H9 (cell line): ENCODE measurements around the gene SLX1A. TPM values are rescaled to one million over a fixed set of nuclear protein-coding genes. Genes with fewer than 3 reads are reported as not detected.

Source experiments
- DNase-seq: peaks from one replicate; pipeline ENCODE4 v3.0.0-alpha.2; 2017
- H2AFZ ChIP-seq: one replicate; pipeline ENCODE4 v1.6.1; 2013; ENCODE audit warnings: mild to moderate bottlenecking, low read length, control low read depth, moderate library complexity
- H2AK5ac ChIP-seq: 2 replicates; pipeline ENCODE4 v1.6.1; 2013; ENCODE audit warnings: low read length, control low read depth, mixed read lengths; ENCODE audit not compliant: insufficient read length
- H2BK120ac ChIP-seq: one replicate; pipeline ENCODE4 v1.6.1; 2013; ENCODE audit warnings: low read depth, mild to moderate bottlenecking, low read length, control low read depth, inconsistent platforms; ENCODE audit not compliant: poor library complexity, severe bottlenecking
- H2BK12ac ChIP-seq: 2 replicates; pipeline ENCODE4 v1.6.1; 2013; ENCODE audit warnings: low read length, control low read depth, mixed read lengths, low read depth; ENCODE audit not compliant: insufficient read length
- H2BK15ac ChIP-seq: 2 replicates; pipeline ENCODE4 v1.6.1; 2013; ENCODE audit warnings: low read depth, low read length, control low read depth
- H2BK20ac ChIP-seq: one replicate; pipeline ENCODE4 v1.6.1; 2013; ENCODE audit warnings: low read depth, mild to moderate bottlenecking, low read length, control low read depth, inconsistent platforms; ENCODE audit not compliant: poor library complexity, severe bottlenecking
- H2BK5ac ChIP-seq: 2 replicates; pipeline ENCODE4 v1.6.1; 2013; ENCODE audit warnings: low read length, control low read depth, mixed read lengths; ENCODE audit not compliant: insufficient read length
- H3K14ac ChIP-seq: 2 replicates; pipeline ENCODE4 v1.6.1; 2013; ENCODE audit warnings: low read length, control low read depth; ENCODE audit not compliant: insufficient read depth
- H3K18ac ChIP-seq: 2 replicates; pipeline ENCODE4 v1.6.1; 2013; ENCODE audit warnings: low read depth, mild to moderate bottlenecking, mixed read lengths, low read length, control low read depth; ENCODE audit not compliant: insufficient read length
- H3K23ac ChIP-seq: 2 replicates; pipeline ENCODE4 v1.6.1; 2013; ENCODE audit warnings: low read length, control low read depth, mixed read lengths, low read depth; ENCODE audit not compliant: insufficient read length
- H3K23me2 ChIP-seq: 2 replicates; pipeline ENCODE4 v1.6.1; 2013; ENCODE audit warnings: low read depth, mild to moderate bottlenecking, mixed read lengths, low read length, control low read depth; ENCODE audit not compliant: insufficient read length, poor library complexity, severe bottlenecking
- H3K27ac ChIP-seq: 2 replicates; pipeline ENCODE4 v1.5.1; 2013; ENCODE audit warnings: low read length, control low read depth, mixed read lengths, low read depth; ENCODE audit not compliant: insufficient read length
- H3K27me3 ChIP-seq: 2 replicates; pipeline ENCODE4 v1.6.1; 2013; ENCODE audit warnings: low read length, control low read depth, inconsistent platforms; ENCODE audit not compliant: insufficient read depth
- H3K4ac ChIP-seq: 2 replicates; pipeline ENCODE4 v1.6.1; 2013; ENCODE audit warnings: low read depth, mild to moderate bottlenecking, control low read depth, inconsistent platforms, low read length, moderate library complexity
- H3K4me1 ChIP-seq: 2 replicates; pipeline ENCODE4 v1.6.1; 2013; ENCODE audit warnings: low read length, control low read depth, inconsistent platforms; ENCODE audit not compliant: insufficient read depth
- H3K4me2 ChIP-seq: 2 replicates; pipeline ENCODE4 v1.6.1; 2013; ENCODE audit warnings: low read length, control low read depth, mixed read lengths; ENCODE audit not compliant: insufficient read length, insufficient read depth
- H3K56ac ChIP-seq: 2 replicates; pipeline ENCODE4 v1.6.1; 2013; ENCODE audit warnings: low read depth, mild to moderate bottlenecking, mixed read lengths, low read length, control low read depth; ENCODE audit not compliant: insufficient read length
- H3K79me1 ChIP-seq: 2 replicates; pipeline ENCODE4 v1.6.1; 2013; ENCODE audit warnings: low read depth, mild to moderate bottlenecking, moderate library complexity, low read length, control low read depth, inconsistent platforms; ENCODE audit not compliant: insufficient read depth, poor library complexity, severe bottlenecking
- H3K79me2 ChIP-seq: 2 replicates; pipeline ENCODE4 v1.6.1; 2013; ENCODE audit warnings: low read length, control low read depth, inconsistent platforms; ENCODE audit not compliant: insufficient read depth
- H3K9ac ChIP-seq: 2 replicates; pipeline ENCODE4 v1.6.1; 2013; ENCODE audit warnings: low read length, control low read depth, mixed read lengths; ENCODE audit not compliant: insufficient read length; ENCODE audit errors: extremely low read depth
- H3K9me3 ChIP-seq: one replicate; pipeline ENCODE4 v1.6.1; 2013; ENCODE audit warnings: low read depth, low read length, inconsistent platforms; ENCODE audit not compliant: control insufficient read depth
- H3T11ph ChIP-seq: one replicate; pipeline ENCODE4 v1.6.1; 2013; ENCODE audit warnings: mild to moderate bottlenecking, low read length, control low read depth, inconsistent platforms
- H4K20me1 ChIP-seq: one replicate; pipeline ENCODE4 v1.6.1; 2013; ENCODE audit not compliant: control insufficient read depth, insufficient read length, insufficient read depth
- H4K5ac ChIP-seq: 2 replicates; pipeline ENCODE4 v1.6.1; 2013; ENCODE audit warnings: low read depth, mild to moderate bottlenecking, mixed read lengths, low read length, control low read depth; ENCODE audit not compliant: insufficient read length
- H4K8ac ChIP-seq: replicated peaks from 2 replicates; pipeline ENCODE4 v1.6.1; 2013; ENCODE audit warnings: low read length, control low read depth, mixed read lengths, low read depth; ENCODE audit not compliant: insufficient read length
- H4K91ac ChIP-seq: 2 replicates; pipeline ENCODE4 v1.6.1; 2013; ENCODE audit warnings: low read depth, mild to moderate bottlenecking, moderate library complexity, mixed read lengths, low read length, control low read depth; ENCODE audit not compliant: insufficient read length
- H3K27ac Mint-ChIP-seq, 3 experiments: 2 replicates in 2 of 3; 3 replicates in 1 of 3; pipeline ENCODE4 v1.8.0; 2020 to 2021; ENCODE audit warnings: mixed read lengths in 3 of 3, mild to moderate bottlenecking in 1 of 3, moderate library complexity in 1 of 3
- H3K27me3 Mint-ChIP-seq: 2 replicates; pipeline ENCODE4 v1.8.0; 2021; ENCODE audit warnings: low read depth, mild to moderate bottlenecking, moderate library complexity, mixed read lengths
- H3K36me3 Mint-ChIP-seq, 3 experiments: 2 replicates in 2 of 3; 3 replicates in 1 of 3; pipeline ENCODE4 v1.8.0; 2020 to 2021; ENCODE audit warnings: low read depth in 3 of 3, mixed read lengths in 3 of 3; ENCODE audit not compliant: insufficient read depth in 1 of 3
- H3K4me1 Mint-ChIP-seq, 2 experiments: 2 replicates each; pipeline ENCODE4 v1.8.0; 2020; ENCODE audit warnings: mixed read lengths in 2 of 2
- H3K4me3 Mint-ChIP-seq, 2 experiments: 2 replicates in 1 of 2; 3 replicates in 1 of 2; pipeline ENCODE4 v1.8.0; 2020 to 2021; ENCODE audit warnings: mild to moderate bottlenecking in 2 of 2, mixed read lengths in 2 of 2, moderate library complexity in 1 of 2
- H3K9me3 Mint-ChIP-seq, 2 experiments: 2 replicates in 1 of 2; 3 replicates in 1 of 2; pipeline ENCODE4 v1.8.0; 2020; ENCODE audit warnings: mild to moderate bottlenecking in 2 of 2, mixed read lengths in 2 of 2, moderate library complexity in 1 of 2
- WGBS: extraction: QIAGEN DNeasy Blood & Tissue Kit; methylation state at CpG from one replicate; pipeline ENCODE4 v1.1.7; 2013; ENCODE audit warnings: missing lambda C conversion rate, low lambda C conversion rate, mixed read lengths; ENCODE audit not compliant: insufficient read length; ENCODE audit errors: extremely low coverage; 5-methylcytosine and 5-hydroxymethylcytosine counted together
- total RNA-seq: library from RNA; stranded (reverse); gene quantifications from 2 replicates; pipeline ENCODE4 v1.2.1, GENCODE V29; 2021
- TF ChIP-seq, protein P1 (sequence below): fragments of 200-600 bp; sonication (generic); conservative IDR thresholded peaks from 3 replicates; pipeline ENCODE4 v1.8.0; 2021; ENCODE audit warnings: antibody characterized with exemption, mild to moderate bottlenecking

Gene SLX1A
- total RNA-seq, 1 experiment from 2014 or later, result 30.3 TPM

DNA sequence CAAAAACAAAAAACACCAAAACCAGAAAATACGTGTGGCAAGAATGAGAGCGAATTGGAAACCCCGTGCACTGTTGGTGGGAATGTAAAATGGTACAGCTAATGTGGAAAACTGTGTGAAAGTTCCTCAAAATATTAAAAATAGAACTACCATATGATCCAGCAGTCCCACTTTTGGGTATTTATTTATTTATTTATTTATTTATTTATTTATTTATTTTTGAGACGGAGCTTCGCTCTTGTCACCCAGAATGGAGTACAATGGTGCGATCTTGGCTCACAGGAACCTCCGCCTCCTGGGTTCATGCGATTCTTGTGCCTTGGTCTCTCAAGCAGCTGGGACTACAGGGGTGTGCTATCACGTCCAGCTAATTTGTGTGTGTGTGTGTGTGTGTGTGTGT lies 41.2 kb upstream of the SLX1A start:
- Mint-ChIP-seq H3K9me3 (peaks cover 13 to 19% of the 10 kb centered on the region in 2 experiments), H3K27ac (peak overlapping the region in 1 of 3 experiments; percentile 52; a peak in 1 of 7 replicates), H3K4me3 (no peak overlapping the region), H3K4me1 (no peaks in the 10 kb centered on the region), H3K36me3 (peaks cover 0 to 2% (median 0%) of the 10 kb centered on the region in 3 experiments; a peak in 2 of 7 replicates), H3K27me3 (peaks cover 16% of the 10 kb centered on the region)
- no CpG with 5 or more reads among the region's 9 CpGs for WGBS
- H3K14ac ChIP-seq, result no peak overlapping the region
- H2AK5ac ChIP-seq, result no peak overlapping the region
- H3K4ac ChIP-seq, result no peak overlapping the region
- H2AFZ ChIP-seq, result no peak overlapping the region
- no peak overlapping the region for H4K5ac ChIP-seq
- DNase-seq, result no peak
- H3K79me2 ChIP-seq, result no peaks in the 10 kb centered on the region
- no peak overlapping the region for H2BK12ac ChIP-seq
- no peak overlapping the region for H4K91ac ChIP-seq
- no peak overlapping the region for H3K27ac ChIP-seq
- no peak overlapping the region for H2BK5ac ChIP-seq
- H3K79me1 ChIP-seq, result no peaks in the 10 kb centered on the region
- no peaks in the 10 kb centered on the region for H3K23me2 ChIP-seq
- no peak overlapping the region for H4K8ac ChIP-seq
- H3K27me3 ChIP-seq, result no peaks in the 10 kb centered on the region
- H2BK120ac ChIP-seq, result no peak overlapping the region
- no peak overlapping the region for H3T11ph ChIP-seq
- H3K4me1 ChIP-seq, result no peaks in the 10 kb centered on the region
- no peak overlapping the region for H3K18ac ChIP-seq
- TF ChIP-seq, protein P1, sequence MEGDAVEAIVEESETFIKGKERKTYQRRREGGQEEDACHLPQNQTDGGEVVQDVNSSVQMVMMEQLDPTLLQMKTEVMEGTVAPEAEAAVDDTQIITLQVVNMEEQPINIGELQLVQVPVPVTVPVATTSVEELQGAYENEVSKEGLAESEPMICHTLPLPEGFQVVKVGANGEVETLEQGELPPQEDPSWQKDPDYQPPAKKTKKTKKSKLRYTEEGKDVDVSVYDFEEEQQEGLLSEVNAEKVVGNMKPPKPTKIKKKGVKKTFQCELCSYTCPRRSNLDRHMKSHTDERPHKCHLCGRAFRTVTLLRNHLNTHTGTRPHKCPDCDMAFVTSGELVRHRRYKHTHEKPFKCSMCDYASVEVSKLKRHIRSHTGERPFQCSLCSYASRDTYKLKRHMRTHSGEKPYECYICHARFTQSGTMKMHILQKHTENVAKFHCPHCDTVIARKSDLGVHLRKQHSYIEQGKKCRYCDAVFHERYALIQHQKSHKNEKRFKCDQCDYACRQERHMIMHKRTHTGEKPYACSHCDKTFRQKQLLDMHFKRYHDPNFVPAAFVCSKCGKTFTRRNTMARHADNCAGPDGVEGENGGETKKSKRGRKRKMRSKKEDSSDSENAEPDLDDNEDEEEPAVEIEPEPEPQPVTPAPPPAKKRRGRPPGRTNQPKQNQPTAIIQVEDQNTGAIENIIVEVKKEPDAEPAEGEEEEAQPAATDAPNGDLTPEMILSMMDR, result no peak
- H3K9ac ChIP-seq, result no peak overlapping the region
- H3K4me2 ChIP-seq, result no peak overlapping the region
- no peaks in the 10 kb centered on the region for H4K20me1 ChIP-seq
- H3K23ac ChIP-seq, result no peak overlapping the region
- no peak overlapping the region for H2BK15ac ChIP-seq
- no peaks in the 10 kb centered on the region for H3K9me3 ChIP-seq
- H2BK20ac ChIP-seq, result no peak overlapping the region
- no peak overlapping the region for H3K56ac ChIP-seq
